Vagina (tissue), 2 donors: ENCODE measurements around the gene PFN4.

ENCODE experiments used
- CTCF ChIP-seq, 3 experiments: fragments of 450-650 bp in 2 of 3; fragments of 200-600 bp in 1 of 3; sonication (generic) in 1 of 3; IDR thresholded peaks; one replicate each; pipeline ENCODE4 v1.5.1; 2017 to 2019; ENCODE audit warnings: antibody characterized with exemption in 3 of 3, mild to moderate bottlenecking in 2 of 3, moderate library complexity in 2 of 3
- POLR2A ChIP-seq, 2 donors: fragments of 450-650 bp; IDR thresholded peaks; one replicate each; pipeline ENCODE4 v1.6.1; 2017; ENCODE audit warnings: antibody characterized with exemption in 2 of 2, mild to moderate bottlenecking in 2 of 2, moderate library complexity in 2 of 2
- POLR2AphosphoS5 ChIP-seq, 2 donors: sonication (generic); formaldehyde crosslinking; IDR thresholded peaks; one replicate each; pipeline ENCODE4 v1.9.0; 2017; ENCODE audit warnings: antibody characterized with exemption in 2 of 2, mild to moderate bottlenecking in 2 of 2, low read depth in 1 of 2; ENCODE audit not compliant: insufficient read depth in 1 of 2

DNA sequence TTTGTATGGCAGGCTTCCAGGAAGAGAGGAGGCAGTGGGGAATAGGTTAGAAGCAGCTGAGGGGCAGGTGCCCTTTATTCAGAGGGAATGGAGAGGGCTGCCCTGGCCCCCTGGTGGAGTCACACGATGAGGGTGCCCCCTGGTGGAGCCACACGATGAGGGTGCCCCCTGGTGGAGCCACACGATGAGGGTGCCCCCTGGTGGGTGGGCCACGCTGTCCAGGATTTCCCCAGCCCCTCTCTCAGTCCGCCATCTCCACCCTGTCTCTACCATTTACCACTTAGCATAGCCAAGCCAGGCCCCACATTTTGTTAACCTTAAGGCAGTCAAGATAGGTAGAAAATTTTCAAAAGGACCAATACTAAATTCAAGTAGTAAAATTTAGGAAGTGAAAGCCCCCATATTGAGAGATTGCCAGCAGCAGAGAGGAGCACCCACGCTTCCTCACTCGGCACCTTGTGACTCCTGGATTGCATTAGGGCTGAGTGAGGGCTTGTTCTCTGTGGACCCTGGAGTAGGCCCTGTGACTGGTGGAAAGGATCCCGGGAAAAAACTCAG is 41.4 kb upstream of the PFN4 start:
- TF ChIP-seq POLR2A (IDR thresholded peaks at IDR 0.05) (no peak), CTCF (IDR thresholded peaks at IDR 0.05) (peak in 2 of 3 experiments; percentile 18 to 60), POLR2AphosphoS5 (IDR thresholded peaks at IDR 0.05; ENCODE audit: insufficient read depth in 1 of 2, low read depth in 1 of 2) (no peak)
